Skeletal muscle cell (primary cell): ENCODE data around the gene TBCE.
"Not testable (repeated sequence)": the region's sequence is repeated elsewhere in the genome, so short reads cannot be mapped to it uniquely, and the experiment has no call there.

ENCODE experiments used
- DNase-seq: peaks from one replicate; pipeline ENCODE4 v3.0.0-alpha.2; 2010; ENCODE audit warnings: low read depth
- H3K4me3 ChIP-seq: 2 replicates; pipeline ENCODE4 v1.5.1; 2011; ENCODE audit warnings: low read depth, mild to moderate bottlenecking, control low read depth, low read length, moderate library complexity

TBCE gene

GRCh38 chr1:235441159-235441685 is 74.0 kb downstream of the TBCE start:
- no peak for DNase-seq
- H3K4me3 ChIP-seq, result no peak overlapping the region

- peak; percentile 36 for DNase-seq
- no peak overlapping the region for H3K4me3 ChIP-seq
Measured at GRCh38 chr1:235442788-235443429, 75.7 kb downstream of the TBCE start.

- DNase-seq, result no peak
- no peak overlapping the region for H3K4me3 ChIP-seq
Measured at GRCh38 chr1:235448616-235449015, 81.4 kb downstream of the TBCE start.

GRCh38 chr1:235450433-235450832 is 83.2 kb downstream of the TBCE start:
- DNase-seq, result no peak
- no peak overlapping the region for H3K4me3 ChIP-seq

GRCh38 chr1:235450886-235451483 is 83.8 kb downstream of the TBCE start:
- no peak overlapping the region for H3K4me3 ChIP-seq
- no peak for DNase-seq

- DNase-seq, result no peak
- H3K4me3 ChIP-seq, result no peak overlapping the region
Measured at GRCh38 chr1:235454021-235454420, 86.8 kb downstream of the TBCE start.

GRCh38 chr1:235455097-235455496 is 87.9 kb downstream of the TBCE start:
- no peak for DNase-seq
- H3K4me3 ChIP-seq, result no peak overlapping the region

- H3K4me3 ChIP-seq, result no peak overlapping the region
- no peak for DNase-seq
Measured at GRCh38 chr1:235455823-235456222, 88.6 kb downstream of the TBCE start.

GRCh38 chr1:235457856-235458255 is 90.6 kb downstream of the TBCE start:
- not testable (repeated sequence) for DNase-seq, H3K4me3 ChIP-seq

GRCh38 chr1:235460770-235461169 is 93.5 kb downstream of the TBCE start:
- H3K4me3 ChIP-seq, result no peak overlapping the region
- no peak for DNase-seq

GRCh38 chr1:235461954-235462353 is 94.7 kb downstream of the TBCE start:
- no peak for DNase-seq

GRCh38 chr1:235462832-235463231 is 95.6 kb downstream of the TBCE start:
- DNase-seq, H3K4me3 ChIP-seq: not testable (repeated sequence)

More at GRCh38 chr1:235461954-235462353, 94.7 kb downstream of the TBCE start:
- H3K4me3 ChIP-seq, result no peak overlapping the region

GRCh38 chr1:235465066-235465465 is 97.8 kb downstream of the TBCE start:
- H3K4me3 ChIP-seq, result no peak overlapping the region
- DNase-seq, result no peak

GRCh38 chr1:235468004-235468403 is 100.8 kb downstream of the TBCE start:
- H3K4me3 ChIP-seq, result no peak overlapping the region
- DNase-seq, result no peak

GRCh38 chr1:235468970-235469369 is 101.7 kb downstream of the TBCE start:
- DNase-seq, result peak; percentile 14

GRCh38 chr1:235469897-235470296 is 102.7 kb downstream of the TBCE start:
- not testable (repeated sequence) for DNase-seq, H3K4me3 ChIP-seq

More at GRCh38 chr1:235468970-235469369, 101.7 kb downstream of the TBCE start:
- H3K4me3 ChIP-seq, result no peak overlapping the region

GRCh38 chr1:235470741-235471439 is 103.7 kb downstream of the TBCE start:
- DNase-seq, result no peak
- H3K4me3 ChIP-seq, result no peak overlapping the region

- H3K4me3 ChIP-seq, result no peak overlapping the region
Measured at GRCh38 chr1:235473806-235474205, 106.6 kb downstream of the TBCE start.

GRCh38 chr1:235483090-235483489 is 115.9 kb downstream of the TBCE start:
- DNase-seq, result no peak

More at GRCh38 chr1:235473806-235474205, 106.6 kb downstream of the TBCE start:
- DNase-seq, result no peak

GRCh38 chr1:235485558-235485957 is 118.3 kb downstream of the TBCE start:
- no peak for DNase-seq
- no peak overlapping the region for H3K4me3 ChIP-seq

More at GRCh38 chr1:235483090-235483489, 115.9 kb downstream of the TBCE start:
- H3K4me3 ChIP-seq, result no peak overlapping the region
